Measurements from ENCODE around the gene FAM210B. TPM values are rescaled to one million over a fixed set of nuclear protein-coding genes. Genes with fewer than 3 reads are reported as not detected.
A peak's percentile ranks its signal among the peaks of the same experiment; 100 is the strongest.

FAM210B gene
- total RNA-seq, 6 experiments from 2014 or later = 34.5 to 58.6 (median 41.0) TPM

DNA sequence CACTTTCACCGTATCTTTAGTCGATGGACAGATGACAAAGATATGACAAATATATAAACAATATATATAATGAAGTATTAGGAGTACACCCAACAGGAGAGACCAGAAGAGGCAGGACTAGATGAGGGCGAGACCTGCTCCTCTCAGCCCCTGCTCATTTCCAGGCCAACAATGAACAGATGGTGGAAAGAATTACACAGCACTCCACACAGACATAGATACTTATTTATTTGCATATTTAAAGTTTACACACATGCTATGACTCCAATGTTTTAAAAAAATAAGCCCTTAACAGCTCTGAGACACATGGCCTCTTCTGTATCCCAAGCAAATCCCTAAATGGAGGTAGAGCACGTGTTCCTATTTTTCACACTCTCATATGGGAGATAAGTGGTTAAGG, 10.4 kb downstream of the FAM210B start:
- Mint-ChIP-seq H3K4me1 (ENCODE audit: low read depth) (peaks cover 17% of the 10 kb centered on the region), H3K27me3 (ENCODE audit: insufficient read depth) (peaks cover 3% of the 10 kb centered on the region), H3K27ac (peak overlapping the region; percentile 26; the same call in 1 of the 2 replicates), H3K4me3 (no peak overlapping the region), H3K9me3 (no peaks in the 10 kb centered on the region), H3K36me3 (ENCODE audit: low read depth) (peaks cover 34% of the 10 kb centered on the region)
- TF ChIP-seq, protein P1, sequence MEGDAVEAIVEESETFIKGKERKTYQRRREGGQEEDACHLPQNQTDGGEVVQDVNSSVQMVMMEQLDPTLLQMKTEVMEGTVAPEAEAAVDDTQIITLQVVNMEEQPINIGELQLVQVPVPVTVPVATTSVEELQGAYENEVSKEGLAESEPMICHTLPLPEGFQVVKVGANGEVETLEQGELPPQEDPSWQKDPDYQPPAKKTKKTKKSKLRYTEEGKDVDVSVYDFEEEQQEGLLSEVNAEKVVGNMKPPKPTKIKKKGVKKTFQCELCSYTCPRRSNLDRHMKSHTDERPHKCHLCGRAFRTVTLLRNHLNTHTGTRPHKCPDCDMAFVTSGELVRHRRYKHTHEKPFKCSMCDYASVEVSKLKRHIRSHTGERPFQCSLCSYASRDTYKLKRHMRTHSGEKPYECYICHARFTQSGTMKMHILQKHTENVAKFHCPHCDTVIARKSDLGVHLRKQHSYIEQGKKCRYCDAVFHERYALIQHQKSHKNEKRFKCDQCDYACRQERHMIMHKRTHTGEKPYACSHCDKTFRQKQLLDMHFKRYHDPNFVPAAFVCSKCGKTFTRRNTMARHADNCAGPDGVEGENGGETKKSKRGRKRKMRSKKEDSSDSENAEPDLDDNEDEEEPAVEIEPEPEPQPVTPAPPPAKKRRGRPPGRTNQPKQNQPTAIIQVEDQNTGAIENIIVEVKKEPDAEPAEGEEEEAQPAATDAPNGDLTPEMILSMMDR (IDR thresholded peaks at IDR 0.05) = no peak
- no peak for DNase-seq

DNA sequence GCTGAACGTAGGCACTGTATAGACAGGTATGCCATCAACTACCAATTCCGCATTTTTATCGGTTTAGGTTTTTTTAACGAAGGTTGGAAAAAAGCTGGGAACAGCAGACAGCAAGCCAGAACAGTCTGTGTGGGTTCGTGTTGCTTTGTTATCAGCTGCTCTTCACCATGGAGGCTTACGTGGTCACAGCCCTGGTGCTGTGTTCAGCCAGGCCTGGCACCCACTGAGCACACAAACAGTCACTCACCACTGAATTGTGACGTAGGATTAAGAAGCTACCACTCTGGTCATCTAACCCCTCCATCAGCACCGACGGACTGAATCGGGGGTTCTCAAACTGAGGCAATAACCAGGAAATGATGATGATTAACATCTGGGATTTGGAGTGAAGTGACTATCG, 13.2 kb downstream of the FAM210B start:
- no peaks in the 10 kb centered on the region for H3K9me3 Mint-ChIP-seq
- peaks cover 43% of the 10 kb centered on the region for H3K36me3 Mint-ChIP-seq (ENCODE audit: low read depth)
- H3K4me3 Mint-ChIP-seq = no peak overlapping the region
- H3K4me1 Mint-ChIP-seq (ENCODE audit: low read depth) = peaks cover 37% of the 10 kb centered on the region
- peaks cover 3% of the 10 kb centered on the region for H3K27me3 Mint-ChIP-seq (ENCODE audit: insufficient read depth)
- no peak overlapping the region for H3K27ac Mint-ChIP-seq
- no peak for DNase-seq
- TF ChIP-seq, protein P1 (IDR thresholded peaks at IDR 0.05) = no peak

DNA sequence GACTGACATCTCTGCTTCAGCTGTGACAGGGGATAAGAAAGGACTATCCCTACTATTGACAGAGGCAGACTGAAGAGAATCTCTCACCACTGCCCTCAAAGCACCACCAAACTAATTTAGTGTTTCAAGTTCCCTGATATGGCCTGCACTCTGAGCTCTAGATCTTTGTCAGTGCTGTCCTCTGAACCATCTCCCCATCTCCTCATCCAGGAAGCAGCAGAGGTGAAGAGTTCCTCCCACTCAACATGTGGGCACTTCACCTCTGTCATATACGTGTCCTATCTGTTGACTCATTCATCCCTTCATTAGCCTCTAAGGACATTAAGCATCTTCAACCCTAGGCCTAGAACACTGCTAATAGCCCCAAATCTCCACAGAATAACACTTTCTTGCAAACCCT, 14.1 kb downstream of the FAM210B start:
- peaks cover 3% of the 10 kb centered on the region; the same call in 1 of the 2 replicates for H3K27me3 Mint-ChIP-seq (ENCODE audit: insufficient read depth)
- DNase-seq = no peak
- no peak overlapping the region for H3K4me3 Mint-ChIP-seq
- H3K4me1 Mint-ChIP-seq (ENCODE audit: low read depth) = peaks cover 38% of the 10 kb centered on the region
- peak overlapping the region; percentile 51 for H3K27ac Mint-ChIP-seq
- TF ChIP-seq, protein P1 (IDR thresholded peaks at IDR 0.05) = no peak
- no peaks in the 10 kb centered on the region for H3K9me3 Mint-ChIP-seq
- H3K36me3 Mint-ChIP-seq (ENCODE audit: low read depth) = peaks cover 45% of the 10 kb centered on the region

DNA sequence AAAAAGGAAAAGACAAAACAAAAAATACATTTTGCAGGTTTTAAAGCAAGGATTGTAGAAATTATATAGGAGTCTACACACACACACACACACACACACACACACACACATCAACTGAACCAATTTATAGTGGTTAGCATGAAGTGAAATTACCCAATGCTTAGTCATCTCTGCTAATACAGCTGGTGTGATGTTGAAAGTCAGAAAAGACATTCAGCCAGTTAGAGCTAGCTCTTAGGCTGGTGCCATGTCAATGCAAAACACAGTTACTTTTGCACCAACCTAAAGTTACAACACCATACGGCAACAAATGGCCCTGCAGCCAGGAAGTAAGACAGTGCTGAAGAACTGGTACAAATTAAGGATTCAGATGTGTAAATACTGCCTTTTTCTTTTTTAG, 15.2 kb downstream of the FAM210B start:
- Mint-ChIP-seq H3K4me3 (no peak overlapping the region; the same call in 1 of the 2 replicates), H3K4me1 (ENCODE audit: low read depth) (peaks cover 38% of the 10 kb centered on the region), H3K36me3 (ENCODE audit: low read depth) (peaks cover 49% of the 10 kb centered on the region), H3K27me3 (ENCODE audit: insufficient read depth) (peaks cover 3% of the 10 kb centered on the region; the same call in 1 of the 2 replicates), H3K9me3 (no peaks in the 10 kb centered on the region), H3K27ac (peak overlapping the region; percentile 52; the same call in 1 of the 2 replicates)
- TF ChIP-seq, protein P1 (IDR thresholded peaks at IDR 0.05) = no peak
- DNase-seq = peak; percentile 97

DNA sequence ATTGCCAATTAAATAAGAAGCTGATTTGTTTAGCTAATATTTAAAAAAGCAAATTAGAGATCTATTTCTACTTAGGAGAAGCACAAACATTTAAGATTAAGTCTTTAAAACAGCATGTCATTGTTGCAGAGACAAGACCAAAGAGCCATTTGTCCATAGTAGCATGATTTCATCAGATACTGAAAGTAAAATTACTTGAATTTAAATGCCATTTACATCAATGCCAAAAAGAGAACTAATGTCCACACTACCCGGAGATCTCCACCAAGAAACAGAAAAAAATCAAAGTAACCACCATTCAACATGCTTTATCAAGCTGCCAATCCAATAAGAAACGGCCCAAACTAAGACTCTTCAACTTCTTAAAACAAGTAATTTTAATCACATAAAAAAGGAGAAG, 17.6 kb downstream of the FAM210B start:
- H3K36me3 Mint-ChIP-seq (ENCODE audit: low read depth) = peaks cover 46% of the 10 kb centered on the region
- TF ChIP-seq, protein P1 (IDR thresholded peaks at IDR 0.05) = no peak
- no peaks in the 10 kb centered on the region for H3K27me3 Mint-ChIP-seq (ENCODE audit: insufficient read depth)
- H3K9me3 Mint-ChIP-seq = no peaks in the 10 kb centered on the region
- H3K4me1 Mint-ChIP-seq (ENCODE audit: low read depth) = peaks cover 52% of the 10 kb centered on the region
- H3K4me3 Mint-ChIP-seq = no peak overlapping the region
- DNase-seq = no peak
- peak overlapping the region; percentile 43 for H3K27ac Mint-ChIP-seq

DNA sequence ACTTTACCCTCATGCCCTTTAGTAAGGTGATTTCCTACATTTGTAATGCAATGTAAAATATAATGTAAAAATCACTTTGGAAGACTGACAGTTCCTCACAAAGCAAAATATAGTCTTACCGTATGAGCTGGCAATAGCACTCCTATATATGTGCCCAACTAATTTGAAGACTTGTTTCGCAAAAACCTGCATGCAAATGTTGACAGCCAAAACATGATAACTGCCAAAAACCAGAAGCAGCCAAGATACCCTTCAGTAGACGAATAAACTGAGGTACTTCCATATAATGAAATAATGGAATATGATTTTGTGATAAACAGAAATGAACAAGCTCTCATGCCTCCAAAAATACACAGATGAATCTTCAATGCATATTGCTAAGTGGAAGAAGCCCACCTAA, 19.6 kb downstream of the FAM210B start:
- H3K4me3 Mint-ChIP-seq = no peak overlapping the region
- DNase-seq = no peak
- H3K27ac Mint-ChIP-seq = no peak overlapping the region
- H3K9me3 Mint-ChIP-seq = no peaks in the 10 kb centered on the region
- no peaks in the 10 kb centered on the region; the same call in 1 of the 2 replicates for H3K27me3 Mint-ChIP-seq (ENCODE audit: insufficient read depth)
- H3K36me3 Mint-ChIP-seq (ENCODE audit: low read depth) = peaks cover 45% of the 10 kb centered on the region
- H3K4me1 Mint-ChIP-seq (ENCODE audit: low read depth) = peaks cover 54% of the 10 kb centered on the region
- TF ChIP-seq, protein P1 (IDR thresholded peaks at IDR 0.05) = no peak
